Measurements from ENCODE around the gene PLXNA1. TPM values are rescaled to one million over a fixed set of nuclear protein-coding genes. Genes with fewer than 3 reads are reported as not detected.

Gene PLXNA1
- total and polyA plus RNA-seq, 2 of the 8 experiments (the other 6 are each of a cell fraction or from before 2014, with no cell fraction given) = 47.5 to 54.9 TPM

DNA sequence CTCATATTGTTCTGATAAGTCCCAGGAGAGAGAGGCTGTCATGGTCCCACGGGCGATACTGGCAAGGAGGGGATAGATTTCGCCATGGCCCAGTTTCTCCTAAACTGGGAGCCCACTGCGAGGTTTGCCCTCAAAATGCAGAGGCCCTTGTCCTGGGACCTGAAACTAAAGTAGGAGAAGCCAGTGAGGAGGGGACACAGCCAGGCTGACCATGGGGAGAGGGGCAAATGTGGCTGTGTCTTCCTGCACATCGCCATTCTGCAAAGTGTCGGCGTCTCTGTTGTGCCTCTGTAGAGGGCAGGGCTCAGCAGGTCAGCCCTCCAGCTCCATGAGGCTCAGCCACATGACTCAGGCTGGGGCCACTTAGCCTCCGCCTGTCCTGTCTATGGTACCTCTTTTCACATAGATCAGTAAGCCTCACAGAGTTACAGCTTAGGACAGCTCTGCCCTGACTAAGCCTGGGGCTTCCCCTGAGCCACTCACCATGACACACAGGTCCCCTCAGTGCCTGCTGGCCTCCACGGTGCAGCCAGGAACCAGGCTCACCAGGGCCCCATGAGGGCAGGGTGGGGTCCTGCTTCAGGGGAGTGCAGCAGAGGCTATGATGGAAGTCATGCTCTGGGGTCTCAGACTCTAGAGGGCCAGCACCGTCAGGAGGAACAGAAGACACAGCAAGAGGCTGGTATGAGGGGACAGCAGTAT, 28.6 kb upstream of the PLXNA1 start:
- TF ChIP-seq POLR2AphosphoS5 (IDR thresholded peaks at IDR 0.05; ENCODE audit: low read depth, low read length) (no peak), RXRA (IDR thresholded peaks at IDR 0.05; ENCODE audit: insufficient read depth, low read depth, low read length) (no peak), CHD1 (IDR thresholded peaks at IDR 0.05; ENCODE audit: low read depth, low read length) (no peak), POLR2A (IDR thresholded peaks at IDR 0.05; ENCODE audit: control extremely low read depth in 1 of 2, low read depth in 2 of 2, low read length in 2 of 2) (no peak), PHF8 (conservative IDR thresholded peaks at IDR 0.05; ENCODE audit: low read depth, low read length) (no peak), SP2 (IDR thresholded peaks at IDR 0.05; ENCODE audit: low read length) (no peak), TAF1 (IDR thresholded peaks at IDR 0.05; ENCODE audit: low read depth, low read length) (no peak), CHD2 (IDR thresholded peaks at IDR 0.05; ENCODE audit: low read length) (no peak)
- TF ChIP-seq, protein P1, sequence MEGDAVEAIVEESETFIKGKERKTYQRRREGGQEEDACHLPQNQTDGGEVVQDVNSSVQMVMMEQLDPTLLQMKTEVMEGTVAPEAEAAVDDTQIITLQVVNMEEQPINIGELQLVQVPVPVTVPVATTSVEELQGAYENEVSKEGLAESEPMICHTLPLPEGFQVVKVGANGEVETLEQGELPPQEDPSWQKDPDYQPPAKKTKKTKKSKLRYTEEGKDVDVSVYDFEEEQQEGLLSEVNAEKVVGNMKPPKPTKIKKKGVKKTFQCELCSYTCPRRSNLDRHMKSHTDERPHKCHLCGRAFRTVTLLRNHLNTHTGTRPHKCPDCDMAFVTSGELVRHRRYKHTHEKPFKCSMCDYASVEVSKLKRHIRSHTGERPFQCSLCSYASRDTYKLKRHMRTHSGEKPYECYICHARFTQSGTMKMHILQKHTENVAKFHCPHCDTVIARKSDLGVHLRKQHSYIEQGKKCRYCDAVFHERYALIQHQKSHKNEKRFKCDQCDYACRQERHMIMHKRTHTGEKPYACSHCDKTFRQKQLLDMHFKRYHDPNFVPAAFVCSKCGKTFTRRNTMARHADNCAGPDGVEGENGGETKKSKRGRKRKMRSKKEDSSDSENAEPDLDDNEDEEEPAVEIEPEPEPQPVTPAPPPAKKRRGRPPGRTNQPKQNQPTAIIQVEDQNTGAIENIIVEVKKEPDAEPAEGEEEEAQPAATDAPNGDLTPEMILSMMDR (IDR thresholded peaks at IDR 0.05; ENCODE audit: control extremely low read depth in 1 of 3, insufficient read depth in 1 of 3, low read depth in 1 of 3, low read length in 3 of 3) = no peak
- Histone ChIP-seq H3K4me2 (ENCODE audit: insufficient read depth in 1 of 2, low read depth in 2 of 2, low read length in 2 of 2) (no peak overlapping the region), H4K5ac (ENCODE audit: insufficient read length, low read depth, low read length) (no peak overlapping the region), H3K79me1 (ENCODE audit: low read depth, low read length) (no peaks in the 10 kb centered on the region), H3K27me3 (replicated peaks in 1 of 4; ENCODE audit: control insufficient read depth in 3 of 4, extremely low read depth in 1 of 4, insufficient read depth in 3 of 4, low read length in 3 of 4) (no peaks in the 10 kb centered on the region), H3K56ac (replicated peaks; ENCODE audit: insufficient read length, low read depth, low read length) (no peak overlapping the region), H4K20me1 (replicated peaks in 1 of 2; ENCODE audit: control insufficient read depth in 1 of 2, insufficient read depth in 2 of 2, low read length in 2 of 2) (peaks cover 0 to 4% of the 10 kb centered on the region in 2 experiments), H3K79me2 (ENCODE audit: control insufficient read depth in 1 of 2, insufficient read depth in 2 of 2, low read length in 2 of 2) (no peaks in the 10 kb centered on the region), H2AFZ (ENCODE audit: low read length) (no peak overlapping the region), H3K4ac (replicated peaks; ENCODE audit: insufficient read length, low read depth, low read length) (no peak overlapping the region), H3K9me3 (ENCODE audit: insufficient read depth in 2 of 2, low read depth in 1 of 2, low read length in 1 of 2) (no peaks in the 10 kb centered on the region), H4K8ac (ENCODE audit: extremely low read depth, insufficient read depth, low read length) (no peak overlapping the region), H4K91ac (replicated peaks; ENCODE audit: insufficient read length, low read length) (no peak overlapping the region), H2BK12ac (ENCODE audit: low read depth, low read length) (no peak overlapping the region), H2BK5ac (ENCODE audit: low read depth, low read length) (no peak overlapping the region), H2BK20ac (ENCODE audit: low read length) (no peak overlapping the region), H2BK120ac (replicated peaks; ENCODE audit: low read depth, low read length) (no peak overlapping the region), H3K23me2 (ENCODE audit: low read depth, low read length) (no peaks in the 10 kb centered on the region), H3K14ac (ENCODE audit: insufficient read length) (no peak overlapping the region), H3K18ac (ENCODE audit: extremely low read depth, low read length) (no peak overlapping the region), H3K4me3 (ENCODE audit: extremely low read depth in 1 of 4, insufficient read depth in 2 of 4, low read depth in 3 of 4, low read length in 4 of 4) (no peak overlapping the region), H3K23ac (ENCODE audit: insufficient read length) (no peak overlapping the region), H3K27ac (ENCODE audit: low read depth, low read length) (no peak overlapping the region), H2BK15ac (ENCODE audit: low read length) (no peak overlapping the region), H3K9ac (replicated peaks in 1 of 4; ENCODE audit: extremely low read depth in 1 of 4, low read depth in 3 of 4, low read length in 3 of 4) (no peak overlapping the region), H3K4me1 (replicated peaks in 1 of 4; ENCODE audit: control insufficient read depth in 3 of 4, insufficient read depth in 4 of 4, low read length in 3 of 4) (no peaks in the 10 kb centered on the region; a peak in 1 of 7 replicates), H2AK5ac (ENCODE audit: low read depth, low read length) (no peak overlapping the region), H3K36me3 (ENCODE audit: control insufficient read depth in 2 of 4, insufficient read depth in 4 of 4, low read length in 3 of 4) (no peaks in the 10 kb centered on the region)
- WGBS, 2 experiments (ENCODE audit: extremely low coverage in 1 of 2, insufficient coverage in 1 of 2, insufficient read length in 1 of 2, insufficient replicate concordance in 2 of 2, low coverage in 1 of 2, low lambda C conversion rate in 2 of 2, missing lambda C conversion rate in 1 of 2) = 93% methylated on average over 10 of the region's 10 CpGs; no CpG with 5 or more reads in 1 of the 2 experiments
- FAIRE-seq (no peak), DNase-seq (ENCODE audit: low read depth in 1 of 2, low spot score in 2 of 2) (no peak)
- ChIA-PET POLR2A (ENCODE audit: partially characterized antibody) (no interaction called here), CTCF (ENCODE audit: partially characterized antibody) (interaction anchor here (1.0 to 3.7 kb wide), 3 partner anchors 15 to 203 kb away, joined by 3 to 13 read pairs (median 4); no protein-coding TSS in a partner anchor)

All from H1 (cell line).